Mucosa of gallbladder (tissue), 1 donor: ENCODE data around the gene FIBP. TPM values are rescaled to one million over a fixed set of nuclear protein-coding genes. Genes with fewer than 3 reads are reported as not detected.

Experiments
- DNase-seq: peaks from one replicate; pipeline ENCODE4 v3.0.0-alpha.2; 2020; ENCODE audit warnings: low spot score
- total RNA-seq: library from RNA; stranded (reverse); gene quantifications from one replicate; pipeline ENCODE4 v1.2.1, GENCODE V29; 2021
- donor health status: DM: no; HTN: no; CAD: no.

The FIBP gene
- total RNA-seq, 1 donor from 2014 or later = 55.1 TPM

GRCh38 chr11:65871811-65872548 lies 16.3 kb downstream of the FIBP start:
- no peak for DNase-seq

- DNase-seq = no peak
Observed at GRCh38 chr11:65870706-65871681, 17.3 kb downstream of the FIBP start.

- DNase-seq = no peak
Observed at GRCh38 chr11:65870307-65870658, 18.0 kb downstream of the FIBP start.

- no peak for DNase-seq
Observed at GRCh38 chr11:65869643-65870306, 18.5 kb downstream of the FIBP start.

- DNase-seq = no peak
Observed at GRCh38 chr11:65868907-65869306, 19.4 kb downstream of the FIBP start.

GRCh38 chr11:65868076-65868667 lies 20.1 kb downstream of the FIBP start:
- no peak for DNase-seq

- DNase-seq = no peak
Observed at GRCh38 chr11:65867284-65868071, 20.8 kb downstream of the FIBP start.

- DNase-seq = no peak
Observed at GRCh38 chr11:65866509-65867283, 21.6 kb downstream of the FIBP start.

GRCh38 chr11:65865550-65866172 lies 22.6 kb downstream of the FIBP start:
- DNase-seq = no peak

- DNase-seq = no peak
Observed at GRCh38 chr11:65864706-65865471, 23.4 kb downstream of the FIBP start.

GRCh38 chr11:65863889-65864705 lies 24.2 kb downstream of the FIBP start:
- no peak for DNase-seq

- DNase-seq = no peak
Observed at GRCh38 chr11:65862941-65863888, 25.1 kb downstream of the FIBP start.

GRCh38 chr11:65862191-65862735 lies 26.0 kb downstream of the FIBP start:
- DNase-seq = no peak

GRCh38 chr11:65861533-65862183 lies 26.6 kb downstream of the FIBP start:
- no peak for DNase-seq

GRCh38 chr11:65861165-65861505 lies 27.1 kb downstream of the FIBP start:
- no peak for DNase-seq
